COLO829 (cell line): Measurements from ENCODE around the gene AFF3.

Source experiments
- DNase-seq: peaks from one replicate; pipeline ENCODE4 v3.0.0; 2012; ENCODE audit warnings: low spot score

The AFF3 gene

GRCh38 chr2:99854236-99854852 is 288.0 kb downstream of the AFF3 start:
- no peak for DNase-seq

GRCh38 chr2:99852956-99853355 is 289.4 kb downstream of the AFF3 start:
- no peak for DNase-seq

GRCh38 chr2:99852376-99852934 is 289.9 kb downstream of the AFF3 start:
- no peak for DNase-seq

- DNase-seq: no peak
Observed at GRCh38 chr2:99851811-99852210, 290.6 kb downstream of the AFF3 start.

- no peak for DNase-seq
Observed at GRCh38 chr2:99851089-99851488, 291.3 kb downstream of the AFF3 start.

GRCh38 chr2:99850084-99850710 is 292.2 kb downstream of the AFF3 start:
- no peak for DNase-seq

- no peak for DNase-seq
Observed at GRCh38 chr2:99846462-99847107, 295.8 kb downstream of the AFF3 start.

- no peak for DNase-seq
Observed at GRCh38 chr2:99845296-99845695, 297.1 kb downstream of the AFF3 start.

GRCh38 chr2:99842451-99842850 is 299.9 kb downstream of the AFF3 start:
- no peak for DNase-seq

GRCh38 chr2:99841749-99842148 is 300.6 kb downstream of the AFF3 start:
- no peak for DNase-seq

- DNase-seq: no peak
Observed at GRCh38 chr2:99840831-99841230, 301.6 kb downstream of the AFF3 start.

- no peak for DNase-seq
Observed at GRCh38 chr2:99836690-99837605, 305.4 kb downstream of the AFF3 start.

- no peak for DNase-seq
Observed at GRCh38 chr2:99834426-99834825, 308.0 kb downstream of the AFF3 start.

GRCh38 chr2:99833586-99834201 is 308.7 kb downstream of the AFF3 start:
- no peak for DNase-seq

GRCh38 chr2:99832926-99833325 is 309.5 kb downstream of the AFF3 start:
- DNase-seq: peak; percentile 45

- no peak for DNase-seq
Observed at GRCh38 chr2:99831772-99832171, 310.6 kb downstream of the AFF3 start.

GRCh38 chr2:99827296-99827999 is 314.9 kb downstream of the AFF3 start:
- DNase-seq: no peak

GRCh38 chr2:99825630-99826029 is 316.8 kb downstream of the AFF3 start:
- DNase-seq: no peak

GRCh38 chr2:99824758-99825157 is 317.6 kb downstream of the AFF3 start:
- DNase-seq: no peak

- DNase-seq: peak; percentile 32
Observed at GRCh38 chr2:99822474-99823207, 319.7 kb downstream of the AFF3 start.
